WTC11 (cell line): ENCODE results near the gene RBM42. TPM values are rescaled to one million over a fixed set of nuclear protein-coding genes. Genes with fewer than 3 reads are reported as not detected.
"Not testable (repeated sequence)": the region's sequence is repeated elsewhere in the genome, so short reads cannot be mapped to it uniquely, and the experiment has no call there.

ENCODE experiments used
- ATAC-seq: fragments of 200-7000 bp; cut with Tn5 transposase; 2 replicates; pipeline ENCODE4 v1.10.0; 2021; ENCODE audit warnings: mild to moderate bottlenecking, moderate library complexity
- CTCF ChIA-PET: fragments of 300-600 bp; sonication (Branson Sonifier 250); formaldehyde crosslinking; loops from one replicate; lab custom pipeline; 2021; ENCODE audit warnings: antibody characterized with exemption; lab: Charles Lee
- POLR2A ChIA-PET: fragments of 350-600 bp; sonication (Branson Sonifier 250); formaldehyde crosslinking; loops from one replicate; lab custom pipeline; 2021; ENCODE audit warnings: antibody characterized with exemption; lab: Charles Lee
- DNase-seq: peaks from one replicate; pipeline ENCODE4 v3.0.0; 2021; ENCODE audit warnings: low spot score
- H3K27ac Mint-ChIP-seq: 2 replicates; pipeline ENCODE4 v1.8.0; 2021; ENCODE audit warnings: mixed read lengths
- H3K27me3 Mint-ChIP-seq: 2 replicates; pipeline ENCODE4 v1.8.0; 2021; ENCODE audit warnings: low read depth, mild to moderate bottlenecking, moderate library complexity, mixed read lengths
- H3K36me3 Mint-ChIP-seq: 2 replicates; pipeline ENCODE4 v1.8.0; 2021; ENCODE audit warnings: mixed read lengths
- H3K4me1 Mint-ChIP-seq: 2 replicates; pipeline ENCODE4 v1.8.0; 2022; ENCODE audit warnings: mixed read lengths
- H3K4me3 Mint-ChIP-seq: 2 replicates; pipeline ENCODE4 v1.8.0; 2021; ENCODE audit warnings: mild to moderate bottlenecking, moderate library complexity, mixed read lengths
- H3K9me3 Mint-ChIP-seq: 2 replicates; pipeline ENCODE4 v1.8.0; 2021; ENCODE audit warnings: mixed read lengths
- CREM ChIP-seq: sonication (generic); formaldehyde crosslinking; IDR thresholded peaks from 2 replicates; pipeline ENCODE4 v1.8.1; 2022; ENCODE audit warnings: mild to moderate bottlenecking, missing genetic modification reagents, moderate library complexity
- CTCF ChIP-seq: fragments of 200-600 bp; IDR thresholded peaks from 2 replicates; pipeline ENCODE4 v1.8.0; 2022; ENCODE audit warnings: antibody characterized with exemption
- GRHL2 ChIP-seq: fragments of 250-450 bp; sonication (Bioruptor Pico); IDR thresholded peaks from 2 replicates; pipeline ENCODE4 v1.8.0; 2022; ENCODE audit warnings: mild to moderate bottlenecking, moderate library complexity; ENCODE audit not compliant: insufficient replicate concordance, severe bottlenecking
- GTF2I ChIP-seq: fragments of 250-450 bp; sonication (Bioruptor Pico); conservative IDR thresholded peaks from 2 replicates; pipeline ENCODE4 v1.4.0; 2021; ENCODE audit warnings: mild to moderate bottlenecking
- KAT7 ChIP-seq: sonication (generic); formaldehyde crosslinking; IDR thresholded peaks from 2 replicates; pipeline ENCODE4 v1.8.1; 2023; ENCODE audit warnings: missing genetic modification reagents, mild to moderate bottlenecking, borderline replicate concordance
- NFYB ChIP-seq: sonication (generic); formaldehyde crosslinking; conservative IDR thresholded peaks from 2 replicates; pipeline ENCODE4 v1.8.0; 2022; ENCODE audit warnings: low read depth, missing genetic modification reagents
- NR1H2 ChIP-seq: sonication (generic); formaldehyde crosslinking; IDR thresholded peaks from 2 replicates; pipeline ENCODE4 v1.9.0; 2021; ENCODE audit warnings: mild to moderate bottlenecking, moderate library complexity, missing genetic modification reagents
- SMAD3 ChIP-seq: sonication (generic); formaldehyde crosslinking; IDR thresholded peaks from 2 replicates; pipeline ENCODE4 v1.8.0; 2022; ENCODE audit warnings: missing genetic modification reagents, mild to moderate bottlenecking, borderline replicate concordance
- ZBTB21 ChIP-seq: sonication (generic); formaldehyde crosslinking; IDR thresholded peaks from 2 replicates; pipeline ENCODE4 v1.8.1; 2023; ENCODE audit warnings: mild to moderate bottlenecking, missing genetic modification reagents, borderline replicate concordance
- ZNF121 ChIP-seq: sonication (generic); formaldehyde crosslinking; IDR thresholded peaks from 2 replicates; pipeline ENCODE4 v1.8.0; 2023; ENCODE audit warnings: missing genetic modification reagents
- ZNF138 ChIP-seq: sonication (generic); formaldehyde crosslinking; conservative IDR thresholded peaks from 2 replicates; pipeline ENCODE4 v1.8.1; 2022; ENCODE audit warnings: mild to moderate bottlenecking, moderate library complexity, missing genetic modification reagents
- ZNF219 ChIP-seq: sonication (generic); formaldehyde crosslinking; IDR thresholded peaks from 2 replicates; pipeline ENCODE4 v1.8.0; 2023; ENCODE audit warnings: missing genetic modification reagents, mild to moderate bottlenecking, borderline replicate concordance
- ZNF317 ChIP-seq: sonication (generic); formaldehyde crosslinking; IDR thresholded peaks from 2 replicates; pipeline ENCODE4 v1.8.1; 2023; ENCODE audit warnings: low read depth, mild to moderate bottlenecking, moderate library complexity, missing genetic modification reagents, borderline replicate concordance
- ZNF532 ChIP-seq: fragments of 250-450 bp; sonication (Bioruptor Pico); IDR thresholded peaks from 2 replicates; pipeline ENCODE4 v1.9.0; 2021; ENCODE audit warnings: mild to moderate bottlenecking, borderline replicate concordance
- total RNA-seq: library from RNA; stranded (reverse); gene quantifications from 3 replicates; pipeline ENCODE4 v1.2.3, GENCODE V29; 2021
- TF ChIP-seq, protein P1 (sequence below): sonication (generic); formaldehyde crosslinking; IDR thresholded peaks from 2 replicates; pipeline ENCODE4 v1.8.0; 2023; ENCODE audit warnings: missing genetic modification reagents, mild to moderate bottlenecking, borderline replicate concordance

The RBM42 gene
- total RNA-seq, 1 experiment from 2014 or later, result 94.9 TPM

DNA sequence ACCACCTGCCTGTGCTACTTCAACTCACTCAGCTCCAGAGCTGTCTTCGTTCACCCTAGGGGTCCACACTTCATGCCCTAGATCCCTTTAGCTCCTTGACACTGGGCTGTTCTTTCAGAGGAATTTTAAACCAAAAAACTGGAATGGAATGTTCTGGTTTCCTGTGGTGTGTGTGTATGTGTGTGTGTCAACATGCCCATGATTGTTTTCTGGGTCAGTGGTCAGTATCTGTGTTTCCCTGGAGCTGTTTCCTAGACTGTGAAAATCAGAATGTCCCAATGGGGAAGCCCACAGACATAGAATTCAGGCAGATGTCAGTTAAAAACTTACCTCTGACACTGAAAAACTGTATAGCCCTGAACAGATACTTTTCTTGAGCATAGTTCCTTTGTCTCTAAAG is 41.5 kb upstream of the RBM42 start (continued):
- TF ChIP-seq NR1H2 (CRISPR knock-in tag) (no peak), ZBTB21 (CRISPR knock-in tag) (no peak), ZNF121 (no peak), GTF2I (no peak), SMAD3 (CRISPR knock-in tag) (no peak), ZNF317 (CRISPR knock-in tag) (no peak), ZNF138 (CRISPR knock-in tag) (no peak)

GRCh38 chr19:35590875-35591274 is 38.0 kb upstream of the RBM42 start:
- TF ChIP-seq CREM, result no peak
- TF ChIP-seq, all 79 proteins: peak for 0
- DNase-seq (no peak), ATAC-seq (no peak)
- H3K36me3 Mint-ChIP-seq, result no peaks in the 10 kb centered on the region
- H3K4me1 Mint-ChIP-seq, result no peaks in the 10 kb centered on the region
- POLR2A ChIA-PET, result interaction anchor here (1.1 kb wide), 1 partner anchor 13 kb away, joined by 3 read pairs; no protein-coding TSS in a partner anchor
- peaks cover 4% of the 10 kb centered on the region for H3K9me3 Mint-ChIP-seq
- no peak overlapping the region for H3K27ac Mint-ChIP-seq
- H3K27me3 Mint-ChIP-seq, result peaks cover 21% of the 10 kb centered on the region
- no peak overlapping the region for H3K4me3 Mint-ChIP-seq
- CTCF ChIA-PET, result interaction anchor here (1.1 to 2.3 kb wide), 3 partner anchors 35 to 81 kb away, joined by 3 to 26 read pairs (median 18); no protein-coding TSS in a partner anchor

GRCh38 chr19:35592226-35592625 is 36.6 kb upstream of the RBM42 start:
- POLR2A ChIA-PET, result interaction anchor here (1.3 to 1.4 kb wide), 2 partner anchors 35 to 82 kb away, joined by 3 to 4 read pairs; no protein-coding TSS in a partner anchor
- H3K9me3 Mint-ChIP-seq, result peaks cover 7% of the 10 kb centered on the region
- TF ChIP-seq KAT7 (CRISPR knock-in tag) (no peak), CTCF (peak; percentile 43; the same call in 1 of the 2 replicates)
- H3K4me1 Mint-ChIP-seq, result no peaks in the 10 kb centered on the region
- DNase-seq (peak; percentile 40), ATAC-seq (peak; percentile 78)
- CTCF ChIA-PET, result interaction anchor here (0.6 to 2.3 kb wide), 15 partner anchors 9 to 239 kb away, joined by 3 to 26 read pairs (median 5); partner anchors contain the start of genes DMKN and LIN37
- H3K27me3 Mint-ChIP-seq, result peaks cover 19% of the 10 kb centered on the region
- H3K4me3 Mint-ChIP-seq, result no peak overlapping the region
- no peak overlapping the region; the same call in 1 of the 2 replicates for H3K27ac Mint-ChIP-seq
- no peaks in the 10 kb centered on the region for H3K36me3 Mint-ChIP-seq

DNA sequence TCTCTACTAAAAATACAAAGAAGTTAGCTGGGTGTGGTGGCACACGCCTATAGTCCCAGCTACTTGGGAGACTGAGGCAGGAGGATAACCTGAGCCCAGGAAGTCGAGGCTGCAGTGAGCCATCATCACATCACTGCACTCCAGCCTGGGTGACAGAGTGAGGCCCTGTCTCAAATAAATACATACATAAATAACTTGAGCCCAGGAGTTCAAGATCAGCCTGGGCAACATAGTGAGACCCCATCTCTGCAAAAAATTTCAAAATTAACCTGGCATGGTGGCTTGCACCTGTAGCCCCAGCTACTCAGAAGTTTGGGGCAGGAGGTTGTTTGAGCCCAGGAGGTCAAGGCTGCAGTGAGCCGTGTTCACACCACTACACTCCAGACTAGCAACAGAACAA is 33.8 kb upstream of the RBM42 start:
- DNase-seq, CTCF ChIA-PET, H3K27ac Mint-ChIP-seq, H3K9me3 Mint-ChIP-seq, POLR2A ChIA-PET, H3K36me3 Mint-ChIP-seq, H3K4me3 Mint-ChIP-seq, ATAC-seq, H3K4me1 Mint-ChIP-seq: not testable (repeated sequence)
- peaks cover 22% of the 10 kb centered on the region for H3K27me3 Mint-ChIP-seq

GRCh38 chr19:35595928-35596327 is 32.9 kb upstream of the RBM42 start:
- DNase-seq, result no peak
- Mint-ChIP-seq H3K4me1 (no peaks in the 10 kb centered on the region), H3K27ac (no peak overlapping the region), H3K27me3 (peaks cover 27% of the 10 kb centered on the region), H3K9me3 (peaks cover 7% of the 10 kb centered on the region), H3K36me3 (no peaks in the 10 kb centered on the region), H3K4me3 (no peak overlapping the region)
- ATAC-seq, result no peak
- ChIA-PET POLR2A (no interaction called here), CTCF (no interaction called here)
- TF ChIP-seq GRHL2 (CRISPR knock-in tag), result no peak
- no peak for TF ChIP-seq ZNF219 (CRISPR knock-in tag)
- TF ChIP-seq SMAD3 (CRISPR knock-in tag), result no peak
- TF ChIP-seq NFYB (CRISPR knock-in tag), result no peak
- TF ChIP-seq, protein P1, sequence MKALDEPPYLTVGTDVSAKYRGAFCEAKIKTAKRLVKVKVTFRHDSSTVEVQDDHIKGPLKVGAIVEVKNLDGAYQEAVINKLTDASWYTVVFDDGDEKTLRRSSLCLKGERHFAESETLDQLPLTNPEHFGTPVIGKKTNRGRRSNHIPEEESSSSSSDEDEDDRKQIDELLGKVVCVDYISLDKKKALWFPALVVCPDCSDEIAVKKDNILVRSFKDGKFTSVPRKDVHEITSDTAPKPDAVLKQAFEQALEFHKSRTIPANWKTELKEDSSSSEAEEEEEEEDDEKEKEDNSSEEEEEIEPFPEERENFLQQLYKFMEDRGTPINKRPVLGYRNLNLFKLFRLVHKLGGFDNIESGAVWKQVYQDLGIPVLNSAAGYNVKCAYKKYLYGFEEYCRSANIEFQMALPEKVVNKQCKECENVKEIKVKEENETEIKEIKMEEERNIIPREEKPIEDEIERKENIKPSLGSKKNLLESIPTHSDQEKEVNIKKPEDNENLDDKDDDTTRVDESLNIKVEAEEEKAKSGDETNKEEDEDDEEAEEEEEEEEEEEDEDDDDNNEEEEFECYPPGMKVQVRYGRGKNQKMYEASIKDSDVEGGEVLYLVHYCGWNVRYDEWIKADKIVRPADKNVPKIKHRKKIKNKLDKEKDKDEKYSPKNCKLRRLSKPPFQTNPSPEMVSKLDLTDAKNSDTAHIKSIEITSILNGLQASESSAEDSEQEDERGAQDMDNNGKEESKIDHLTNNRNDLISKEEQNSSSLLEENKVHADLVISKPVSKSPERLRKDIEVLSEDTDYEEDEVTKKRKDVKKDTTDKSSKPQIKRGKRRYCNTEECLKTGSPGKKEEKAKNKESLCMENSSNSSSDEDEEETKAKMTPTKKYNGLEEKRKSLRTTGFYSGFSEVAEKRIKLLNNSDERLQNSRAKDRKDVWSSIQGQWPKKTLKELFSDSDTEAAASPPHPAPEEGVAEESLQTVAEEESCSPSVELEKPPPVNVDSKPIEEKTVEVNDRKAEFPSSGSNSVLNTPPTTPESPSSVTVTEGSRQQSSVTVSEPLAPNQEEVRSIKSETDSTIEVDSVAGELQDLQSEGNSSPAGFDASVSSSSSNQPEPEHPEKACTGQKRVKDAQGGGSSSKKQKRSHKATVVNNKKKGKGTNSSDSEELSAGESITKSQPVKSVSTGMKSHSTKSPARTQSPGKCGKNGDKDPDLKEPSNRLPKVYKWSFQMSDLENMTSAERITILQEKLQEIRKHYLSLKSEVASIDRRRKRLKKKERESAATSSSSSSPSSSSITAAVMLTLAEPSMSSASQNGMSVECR (CRISPR knock-in tag), result no peak
- no peak for TF ChIP-seq ZNF532
- no peak for TF ChIP-seq GTF2I
- TF ChIP-seq CREM, result no peak
